AG04449 (cell line): ENCODE data around the gene HINT2.
A peak's percentile ranks its signal among the peaks of the same experiment; 100 is the strongest.

ENCODE experiments used
- CTCF ChIA-PET: fragments of 350-600 bp; formaldehyde crosslinking; extraction: SDS; loops from one replicate; lab custom pipeline; 2021; ENCODE audit warnings: antibody characterized with exemption; lab: Yijun Ruan, JAX
- POLR2A ChIA-PET: fragments of 400-600, 350-600 bp; formaldehyde crosslinking; extraction: SDS; loops from one replicate; lab custom pipeline; 2020; ENCODE audit warnings: antibody characterized with exemption, inconsistent platforms; lab: Yijun Ruan, JAX
- DNase-seq: peaks from one replicate; pipeline ENCODE4 v3.0.0-alpha.2; 2010; ENCODE audit warnings: low read depth, low spot score
- H3K4me3 ChIP-seq: 2 replicates; pipeline ENCODE4 v1.5.1; 2011; ENCODE audit warnings: low read depth, mild to moderate bottlenecking, control low read depth, low read length
- CTCF ChIP-seq: IDR thresholded peaks from one replicate; pipeline ENCODE4 v1.5.1; 2011; ENCODE audit warnings: mild to moderate bottlenecking, moderate library complexity, low read length, control low read depth, inconsistent platforms; ENCODE audit not compliant: insufficient read depth; ENCODE audit errors: missing control alignments

HINT2 gene

GRCh38 chr9:35814841-35815543 is at the start of gene HINT2:
Gene HINT2 (minus strand): TSS chr9:35815042. CDS start chr9:35814979, 63 bp downstream.
- peak within 1 kb of the TSS; percentile 87 for H3K4me3 ChIP-seq
- peak; percentile 94 for DNase-seq
- CTCF ChIA-PET, result interaction anchor here (0.6 to 17.0 kb wide), 18 partner anchors 9 to 217 kb away, joined by 3 to 201 read pairs (median 4); partner anchors contain the start of genes CCDC107, HRCT1, NPR2 and RMRP
- POLR2A ChIA-PET, result interaction anchor here (1.1 to 1.2 kb wide), 2 partner anchors 16 to 87 kb away, joined by 4 to 5 read pairs; no protein-coding TSS in a partner anchor
- no peak for TF ChIP-seq CTCF

GRCh38 chr9:35863583-35863982 is 48.7 kb upstream of the HINT2 start:
- H3K4me3 ChIP-seq, result no peak overlapping the region
- no peak for TF ChIP-seq CTCF
- CTCF ChIA-PET, result interaction anchor here (0.8 to 5.0 kb wide), 4 partner anchors 19 to 82 kb away, joined by 3 to 25 read pairs (median 4); no protein-coding TSS in a partner anchor
- POLR2A ChIA-PET, result interaction anchor here (0.6 kb wide), 1 partner anchor 22 kb away, joined by 3 read pairs; no protein-coding TSS in a partner anchor
- DNase-seq, result no peak

GRCh38 chr9:35862328-35862727 is 47.5 kb upstream of the HINT2 start:
- no peak for TF ChIP-seq CTCF
- no peak for DNase-seq
- ChIA-PET CTCF (interaction anchor here (5.0 kb wide), 1 partner anchor 20 kb away, joined by 25 read pairs; no protein-coding TSS in a partner anchor), POLR2A (no interaction called here)
- no peak overlapping the region for H3K4me3 ChIP-seq

- POLR2A ChIA-PET, result interaction anchor here (1.0 kb wide), 1 partner anchor 13 kb away, joined by 5 read pairs; no protein-coding TSS in a partner anchor
- H3K4me3 ChIP-seq, result no peak overlapping the region
- no peak for TF ChIP-seq CTCF
- no peak for DNase-seq
- CTCF ChIA-PET, result interaction anchor here (5.0 kb wide), 1 partner anchor 21 kb away, joined by 25 read pairs; no protein-coding TSS in a partner anchor
Measured at GRCh38 chr9:35861161-35861897, 46.5 kb upstream of the HINT2 start.

- no peak for DNase-seq
- TF ChIP-seq CTCF, result no peak
- H3K4me3 ChIP-seq, result no peak overlapping the region
- CTCF ChIA-PET, result interaction anchor here (2.2 kb wide), 1 partner anchor 22 kb away, joined by 16 read pairs; no protein-coding TSS in a partner anchor
- POLR2A ChIA-PET, result no interaction called here
Measured at GRCh38 chr9:35859990-35860339, 45.1 kb upstream of the HINT2 start.
